Ecto neural progenitor cell (in vitro differentiated cells): ENCODE data around the gene THBD.

ENCODE experiments used
- DNase-seq: peaks from one replicate; pipeline ENCODE4 v3.0.0-alpha.2; 2018; ENCODE audit warnings: low spot score

The THBD gene

DNA sequence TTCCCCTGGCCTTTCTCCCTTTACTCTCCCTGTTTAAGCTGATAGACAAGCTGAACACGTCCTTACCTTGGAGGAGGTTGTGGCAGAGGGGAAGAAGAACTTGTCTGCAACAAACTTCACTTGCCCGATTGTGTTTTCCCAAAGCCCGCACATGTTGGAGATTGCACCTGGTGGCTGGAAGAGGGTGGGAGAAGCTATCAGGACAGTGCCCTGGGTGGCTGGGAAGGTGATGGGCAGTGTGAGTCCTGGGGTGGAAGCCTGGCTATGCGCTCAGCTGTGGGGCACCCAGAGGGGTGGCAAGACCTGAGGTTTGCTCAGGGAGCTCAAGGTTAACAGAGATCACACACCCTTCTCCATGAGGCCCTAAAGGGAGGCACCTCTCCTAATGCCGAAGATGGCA, 39.4 kb downstream of the THBD start:
- no peak for DNase-seq

DNA sequence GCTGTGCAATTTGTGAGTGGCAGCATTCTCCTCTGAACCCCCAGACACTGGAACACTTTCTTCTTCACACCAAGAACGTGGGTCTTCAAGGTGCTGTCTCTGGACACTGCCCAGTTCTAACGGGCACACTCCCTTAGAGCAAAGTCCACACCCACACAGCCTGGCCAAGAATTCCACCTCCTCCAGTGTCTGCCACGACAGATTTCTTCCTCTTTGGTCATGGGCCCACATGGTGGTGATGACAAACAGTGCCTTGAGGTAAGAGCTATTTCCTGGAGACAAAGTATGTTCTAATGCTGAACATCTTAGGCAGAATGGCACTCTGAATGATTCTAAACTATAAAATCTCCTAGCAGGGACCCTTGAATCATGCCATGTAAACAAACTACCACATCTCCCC, 39.8 kb downstream of the THBD start:
- DNase-seq, result no peak

DNA sequence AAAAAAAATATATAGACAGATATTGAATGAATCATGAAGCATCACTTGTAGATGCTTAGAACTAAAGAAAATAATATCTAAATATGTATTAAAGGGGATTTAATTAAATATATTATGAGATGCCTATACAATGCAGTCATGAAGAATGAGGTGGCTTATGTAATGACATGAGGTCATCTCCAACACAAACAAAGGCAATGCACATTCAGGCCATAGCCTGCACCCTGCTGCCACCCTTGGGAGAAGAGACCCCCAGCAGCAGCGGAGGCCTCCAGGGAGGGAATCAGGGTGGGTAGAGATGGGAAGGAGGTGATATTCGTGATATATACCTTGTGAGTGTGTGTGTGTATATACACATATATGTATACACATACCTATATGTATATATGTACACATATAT, 40.8 kb downstream of the THBD start:
- no peak for DNase-seq

DNA sequence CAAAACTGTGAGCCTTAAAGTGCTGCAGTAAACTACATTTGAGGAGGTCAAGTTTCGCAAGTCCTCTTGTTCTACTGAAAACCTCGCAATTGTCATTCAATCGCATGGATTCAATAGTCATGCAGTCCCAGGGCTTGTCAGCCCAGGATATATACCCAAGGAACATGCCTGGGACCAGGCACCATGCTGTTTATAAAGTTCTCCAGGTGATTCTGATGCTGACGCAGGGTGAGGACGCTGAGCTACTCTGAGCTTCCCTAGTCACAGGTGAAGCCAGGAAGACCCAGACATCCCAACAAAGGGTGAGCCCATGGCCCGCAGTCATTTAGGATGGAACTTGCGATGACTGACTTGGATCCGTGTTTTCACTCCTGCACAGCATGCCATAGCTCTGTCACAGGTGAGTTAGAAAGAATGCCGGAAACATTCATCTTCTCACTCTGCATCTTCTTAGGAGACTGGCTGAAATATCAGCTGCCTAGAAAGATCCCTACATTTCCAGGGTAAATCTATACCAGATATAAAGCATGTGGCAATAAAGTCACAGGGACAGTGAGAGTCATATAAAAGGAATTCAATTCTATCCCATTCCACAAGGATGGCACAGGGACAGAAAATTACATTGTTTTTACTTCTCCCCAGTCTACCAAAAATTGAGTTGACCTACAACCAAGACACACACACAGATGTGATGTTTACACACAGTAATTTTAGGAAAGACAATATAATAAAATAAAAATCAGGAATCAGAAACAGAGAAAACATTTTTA, 41.4 kb downstream of the THBD start:
- peak; percentile 3 for DNase-seq

DNA sequence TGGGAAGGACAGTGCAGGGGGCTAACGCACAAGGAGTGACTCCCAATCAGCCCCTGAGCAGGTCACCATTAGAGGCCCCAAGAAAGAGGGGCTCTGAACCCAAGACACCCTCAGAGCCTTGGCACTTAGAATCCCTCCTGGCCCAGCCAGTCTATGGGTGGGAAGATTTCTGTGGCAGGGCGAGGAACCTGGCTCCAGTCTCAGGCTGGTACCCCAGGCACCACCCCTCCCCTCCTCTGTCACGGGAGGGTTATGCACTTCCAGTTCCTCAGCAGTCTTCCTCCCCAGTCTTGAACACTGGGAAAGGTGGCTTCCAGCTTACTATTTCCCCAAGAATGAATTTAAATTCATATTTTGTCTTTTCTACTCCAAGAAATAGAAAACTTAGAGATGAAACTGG, 42.0 kb downstream of the THBD start:
- no peak for DNase-seq

DNA sequence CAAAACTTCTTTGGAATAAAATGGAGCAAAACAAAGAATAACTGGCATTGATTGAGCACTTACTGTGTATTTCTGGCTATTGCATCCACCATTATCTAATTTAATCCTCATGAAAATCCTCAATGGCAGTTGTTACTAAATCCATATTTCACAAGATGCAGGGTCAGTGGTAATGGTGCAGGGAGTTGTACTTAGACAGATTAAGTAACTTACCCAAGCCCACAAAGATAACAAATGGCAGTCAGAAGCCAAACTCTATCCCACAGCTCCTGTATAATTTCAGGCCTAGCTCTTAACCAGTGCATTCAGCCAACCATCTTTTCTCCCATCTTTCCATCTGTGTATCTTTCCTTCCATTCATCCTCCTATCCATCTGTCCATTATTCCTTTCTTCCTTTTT, 43.7 kb downstream of the THBD start:
- DNase-seq, result no peak

DNA sequence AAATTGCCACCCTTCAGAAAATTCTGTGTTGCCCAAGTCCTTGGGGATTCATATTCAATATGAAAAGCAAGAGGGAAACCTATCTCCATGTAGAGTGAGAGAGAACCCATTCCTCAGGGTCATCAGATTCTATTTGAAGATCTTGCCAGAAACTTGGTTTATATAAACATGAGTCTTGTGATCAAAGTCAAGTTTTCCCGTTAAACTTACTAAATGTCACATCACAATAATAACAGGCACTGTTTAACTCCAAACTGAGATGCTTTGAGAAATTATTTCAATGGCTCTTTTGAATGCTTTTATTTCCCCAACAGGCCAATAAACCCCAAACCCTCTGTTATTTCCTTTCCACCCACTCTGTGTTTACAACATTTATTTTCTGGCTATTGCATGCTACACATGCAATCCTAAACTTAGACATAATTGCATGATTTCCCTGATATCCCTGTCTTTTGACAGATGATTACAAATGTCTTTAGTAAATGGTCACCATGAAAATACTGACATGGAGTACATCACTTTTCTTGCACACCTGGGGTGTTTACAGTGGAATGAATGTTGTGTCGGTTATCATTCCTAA, 45.5 kb downstream of the THBD start:
- DNase-seq, result no peak

DNA sequence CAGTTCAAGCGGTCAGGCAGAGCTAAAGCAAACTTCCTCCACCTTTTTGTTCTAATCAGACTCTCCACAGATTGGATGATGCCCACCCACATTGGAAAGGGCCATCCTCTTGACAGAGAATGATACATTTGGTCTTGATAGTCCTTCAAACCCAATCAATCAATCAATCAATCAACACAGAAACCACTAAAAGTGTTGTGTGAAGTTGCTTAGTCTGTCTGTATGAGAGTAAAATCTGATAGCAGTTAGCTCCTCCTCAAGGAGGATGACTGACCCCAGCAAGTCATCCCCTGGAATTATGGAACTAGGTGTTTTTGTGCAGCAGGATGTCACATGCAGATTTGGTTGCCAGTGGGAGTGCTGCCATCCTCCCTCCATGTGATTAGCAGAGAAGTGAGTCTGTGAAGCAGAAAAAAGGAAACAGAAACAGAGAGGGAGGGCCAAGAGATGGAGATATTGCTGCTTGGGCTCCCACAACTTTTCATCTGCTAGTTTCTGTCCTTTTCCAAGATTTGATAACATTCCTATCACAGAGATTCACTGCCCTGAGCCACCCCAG, 46.3 kb downstream of the THBD start:
- peak; percentile 7 for DNase-seq

DNA sequence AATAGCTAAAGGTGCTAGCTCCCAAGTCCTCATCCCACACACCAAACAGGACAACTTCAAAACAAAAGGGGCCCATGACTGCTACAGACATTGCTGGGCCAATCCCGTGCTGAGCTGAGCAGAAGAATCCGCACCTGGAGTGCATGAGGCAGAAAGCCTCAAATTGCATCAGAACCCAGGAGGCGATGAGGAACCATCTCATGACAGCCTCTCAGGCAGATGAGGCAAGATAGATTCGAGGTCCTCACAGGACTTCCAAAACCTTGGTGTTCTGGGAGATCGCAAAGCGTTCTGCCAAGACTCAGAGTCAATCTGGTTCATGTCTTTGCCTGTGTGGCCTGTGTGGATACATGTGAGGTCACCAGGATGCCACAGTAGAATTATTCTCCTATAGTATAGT, 47.2 kb downstream of the THBD start:
- peak; percentile 16 for DNase-seq

DNA sequence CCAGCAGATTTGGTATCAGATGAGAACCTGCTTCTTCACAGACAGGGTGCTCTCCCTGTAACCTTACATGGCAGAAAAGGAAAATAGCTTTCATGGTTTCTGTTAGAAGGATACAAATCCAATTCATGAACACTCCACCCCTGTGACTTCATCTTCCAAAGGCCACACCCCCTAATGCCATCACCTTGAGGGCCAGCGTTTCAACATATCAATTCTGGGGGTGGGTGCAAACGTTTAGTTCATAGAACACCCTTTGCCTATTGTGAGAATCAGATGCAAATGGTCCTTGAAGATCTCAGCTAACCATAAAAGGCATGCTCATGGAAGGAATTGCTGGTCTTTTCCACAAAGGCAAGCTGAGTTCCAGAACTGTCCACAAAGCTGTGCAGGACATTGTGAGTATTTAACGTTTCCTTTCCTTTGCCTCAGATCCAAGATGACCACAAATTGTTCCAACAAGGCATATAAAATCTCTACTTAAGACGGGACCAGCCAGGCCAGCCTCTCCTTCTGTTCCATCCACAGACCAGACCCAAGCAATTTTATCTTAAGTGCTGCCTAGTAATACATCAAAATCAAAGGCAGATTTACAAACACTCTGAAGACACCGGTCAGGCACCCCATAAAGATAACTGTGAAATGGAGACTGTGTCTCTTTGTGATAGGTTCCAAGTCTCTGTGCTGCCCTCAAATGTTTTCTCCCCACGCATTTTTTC, 49.1 kb downstream of the THBD start:
- DNase-seq, result no peak

DNA sequence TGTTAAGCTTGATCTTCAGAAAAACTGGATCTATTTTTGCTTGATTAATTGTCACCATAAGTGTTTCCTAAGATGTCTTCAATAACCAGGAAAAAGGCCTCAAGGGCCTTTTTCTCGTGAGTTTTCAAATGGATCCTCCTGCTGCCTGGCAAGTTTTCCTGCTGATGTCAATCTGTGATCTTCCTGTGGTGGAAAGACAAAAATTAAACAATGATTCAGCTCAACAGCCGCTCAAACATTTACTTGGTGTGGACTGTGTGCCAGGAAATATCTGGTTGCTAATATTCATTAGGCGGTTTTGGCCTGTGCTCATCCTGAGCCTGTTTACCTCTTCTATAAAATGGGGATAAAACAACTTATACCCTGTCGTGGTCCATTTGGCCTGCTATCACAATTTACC, 49.7 kb downstream of the THBD start:
- peak; percentile 8 for DNase-seq

DNA sequence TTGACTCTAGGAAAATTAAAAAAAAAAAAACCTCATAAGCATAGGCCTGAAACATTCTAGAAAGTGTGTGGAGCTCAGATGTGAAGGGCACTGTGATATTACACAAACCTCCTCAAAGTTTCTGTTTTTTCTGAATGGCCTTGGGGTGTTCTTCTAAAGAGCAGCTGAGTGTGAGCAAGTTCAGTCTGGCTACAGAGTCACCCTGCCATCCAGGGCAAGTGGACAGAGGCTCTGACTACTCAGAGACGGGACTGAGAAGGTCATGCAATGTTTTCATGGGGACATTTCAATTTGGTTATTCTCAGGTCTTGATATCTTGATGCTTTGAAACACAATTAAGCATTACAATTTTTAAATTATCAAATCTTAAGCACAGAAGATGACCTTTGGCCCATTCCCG, 51.0 kb downstream of the THBD start:
- DNase-seq, result peak; percentile 10

DNA sequence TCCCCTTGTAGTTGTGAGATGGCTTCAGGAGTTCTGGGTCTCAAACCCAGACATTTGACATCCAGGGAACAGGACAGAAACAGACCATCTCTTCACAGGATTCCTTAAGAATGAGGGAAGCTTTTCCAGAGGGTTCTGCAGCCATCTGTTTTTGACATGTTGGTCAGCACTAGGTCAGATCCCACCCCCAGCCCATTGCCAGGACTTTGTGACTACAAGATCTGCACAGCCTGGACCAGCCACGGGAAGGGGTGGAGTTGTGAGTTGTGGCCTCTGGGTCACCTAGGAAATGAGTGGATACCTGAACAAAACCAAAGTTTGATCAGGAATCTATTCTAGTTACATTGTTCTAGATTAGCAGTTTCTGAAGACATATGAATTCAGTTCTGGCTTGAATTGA, 53.5 kb downstream of the THBD start:
- no peak for DNase-seq
